Measurements from ENCODE around the gene FCER1A.

DNA sequence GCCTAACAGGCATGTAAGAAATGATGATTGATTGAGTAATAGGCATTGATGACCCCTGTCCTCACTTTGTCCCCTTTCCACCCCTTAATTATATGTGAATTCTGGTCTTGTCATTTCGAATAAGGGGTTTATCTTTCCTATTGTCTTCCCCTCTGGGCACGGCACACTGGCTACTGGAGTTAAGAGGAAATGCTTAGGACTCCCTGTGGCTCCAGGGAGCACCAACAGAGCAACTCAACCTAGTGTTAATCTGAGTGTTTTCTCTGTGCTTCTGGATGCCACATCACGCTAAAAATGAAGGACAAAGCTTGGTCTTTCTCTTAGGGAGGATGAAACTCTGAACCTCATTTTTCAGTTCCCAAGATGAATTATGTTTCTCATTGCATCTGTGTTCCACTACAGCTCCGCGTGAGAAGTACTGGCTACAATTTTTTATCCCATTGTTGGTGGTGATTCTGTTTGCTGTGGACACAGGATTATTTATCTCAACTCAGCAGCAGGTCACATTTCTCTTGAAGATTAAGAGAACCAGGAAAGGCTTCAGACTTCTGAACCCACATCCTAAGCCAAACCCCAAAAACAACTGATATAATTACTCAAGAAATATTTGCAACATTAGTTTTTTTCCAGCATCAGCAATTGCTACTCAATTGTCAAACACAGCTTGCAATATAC is 5.3 kb downstream of the FCER1A start:
- TF ChIP-seq, protein P1, sequence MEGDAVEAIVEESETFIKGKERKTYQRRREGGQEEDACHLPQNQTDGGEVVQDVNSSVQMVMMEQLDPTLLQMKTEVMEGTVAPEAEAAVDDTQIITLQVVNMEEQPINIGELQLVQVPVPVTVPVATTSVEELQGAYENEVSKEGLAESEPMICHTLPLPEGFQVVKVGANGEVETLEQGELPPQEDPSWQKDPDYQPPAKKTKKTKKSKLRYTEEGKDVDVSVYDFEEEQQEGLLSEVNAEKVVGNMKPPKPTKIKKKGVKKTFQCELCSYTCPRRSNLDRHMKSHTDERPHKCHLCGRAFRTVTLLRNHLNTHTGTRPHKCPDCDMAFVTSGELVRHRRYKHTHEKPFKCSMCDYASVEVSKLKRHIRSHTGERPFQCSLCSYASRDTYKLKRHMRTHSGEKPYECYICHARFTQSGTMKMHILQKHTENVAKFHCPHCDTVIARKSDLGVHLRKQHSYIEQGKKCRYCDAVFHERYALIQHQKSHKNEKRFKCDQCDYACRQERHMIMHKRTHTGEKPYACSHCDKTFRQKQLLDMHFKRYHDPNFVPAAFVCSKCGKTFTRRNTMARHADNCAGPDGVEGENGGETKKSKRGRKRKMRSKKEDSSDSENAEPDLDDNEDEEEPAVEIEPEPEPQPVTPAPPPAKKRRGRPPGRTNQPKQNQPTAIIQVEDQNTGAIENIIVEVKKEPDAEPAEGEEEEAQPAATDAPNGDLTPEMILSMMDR (IDR thresholded peaks at IDR 0.05), result no peak
- TF ChIP-seq EZH2 (IDR thresholded peaks at IDR 0.05) (no peak), EZH2phosphoT487 (IDR thresholded peaks at IDR 0.05) (no peak)
